HG03025 (cell line): ENCODE results near the gene SAPCD2.
"Not testable (repeated sequence)": the region's sequence is repeated elsewhere in the genome, so short reads cannot be mapped to it uniquely, and the experiment has no call there.

Experiments used
- ATAC-seq: cut with Tn5 transposase; IDR thresholded peaks from one replicate; pipeline ENCODE4 v1.9.1; 2021; ENCODE audit warnings: mild to moderate bottlenecking, moderate library complexity; ENCODE audit not compliant: unreplicated experiment, low FRiP score

SAPCD2 gene

DNA sequence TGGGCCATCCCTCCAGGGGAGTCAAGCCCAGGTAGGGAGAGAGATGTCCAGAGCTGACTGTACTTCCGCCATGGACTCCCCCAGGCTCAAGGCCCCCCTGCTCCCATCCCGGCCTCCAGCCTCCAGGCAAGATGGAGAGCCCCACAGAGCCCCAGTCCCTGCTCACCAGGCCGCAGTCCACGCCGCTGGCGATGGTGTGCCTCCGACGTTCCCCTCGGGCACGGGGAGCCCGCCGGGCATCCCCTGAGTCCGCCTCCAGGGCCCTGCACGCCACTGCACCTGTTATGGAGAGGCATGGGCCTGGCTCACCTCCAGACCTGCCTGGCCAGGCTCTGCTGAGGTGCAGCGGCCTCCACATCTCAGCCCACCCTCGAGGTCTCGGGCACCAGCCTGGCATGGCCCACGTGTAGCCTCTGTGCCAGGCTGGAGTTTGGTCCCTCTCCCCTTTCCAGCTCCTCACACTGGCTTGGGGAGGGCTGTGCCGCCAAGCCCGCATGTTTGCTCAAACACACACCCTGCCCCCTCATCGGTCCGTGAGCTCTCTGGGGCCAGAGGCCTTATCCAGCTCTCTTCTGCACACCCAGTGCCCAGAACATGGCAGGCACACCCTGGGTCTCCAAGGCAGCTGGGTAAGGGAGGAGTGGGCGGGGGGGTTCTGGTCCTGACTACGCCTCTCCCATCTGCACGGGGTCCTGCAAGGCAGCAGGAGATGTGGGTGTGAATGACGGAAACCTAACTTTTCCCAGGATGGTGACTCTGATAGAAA is 4.1 kb downstream of the SAPCD2 start:
- no peak for ATAC-seq

DNA sequence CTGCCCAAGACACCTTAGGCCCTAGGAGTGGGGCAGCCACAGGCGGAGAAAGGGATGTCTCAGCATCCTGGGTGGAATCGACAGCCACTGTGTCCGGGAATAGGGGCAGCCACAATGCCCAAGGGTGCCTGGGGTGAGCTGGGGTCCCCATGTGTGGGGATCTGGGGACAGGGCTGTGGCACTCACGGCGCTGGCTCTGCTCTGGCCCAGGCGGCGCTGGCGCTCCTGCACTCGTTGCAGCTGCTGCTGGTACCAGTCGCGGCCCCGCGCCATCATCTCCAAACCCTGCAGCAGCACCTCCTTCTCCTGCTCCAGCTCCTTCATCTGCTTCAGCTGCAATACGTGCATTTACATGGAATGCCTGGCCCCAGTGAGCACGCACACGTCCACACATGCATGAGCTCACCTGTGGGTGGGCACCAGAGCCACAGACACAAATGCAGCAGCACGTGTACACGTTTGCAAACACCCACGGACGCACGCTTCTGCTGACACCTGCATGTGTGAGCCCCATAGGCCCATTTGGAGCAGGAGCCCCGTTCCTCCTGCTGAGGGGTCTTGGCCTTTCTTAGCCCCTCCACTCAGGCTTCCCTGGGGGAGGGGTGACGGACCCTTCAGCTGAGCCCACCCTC is 4.9 kb downstream of the SAPCD2 start:
- no peak for ATAC-seq

DNA sequence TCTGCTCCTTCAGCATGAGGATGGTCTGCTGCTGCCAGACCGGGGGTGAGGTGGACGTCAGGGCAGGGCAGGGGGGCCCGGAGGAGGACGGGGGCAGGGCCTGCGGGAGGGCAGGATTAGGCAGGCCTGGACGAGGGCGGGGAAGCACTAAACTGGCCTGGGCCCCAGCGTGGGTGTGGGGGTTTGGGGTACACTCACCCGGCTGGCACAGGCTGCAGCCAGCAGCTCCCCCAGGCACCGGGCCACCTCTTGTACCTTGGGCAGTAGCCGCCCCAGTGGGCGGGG is 5.5 kb downstream of the SAPCD2 start:
- ATAC-seq = no peak

DNA sequence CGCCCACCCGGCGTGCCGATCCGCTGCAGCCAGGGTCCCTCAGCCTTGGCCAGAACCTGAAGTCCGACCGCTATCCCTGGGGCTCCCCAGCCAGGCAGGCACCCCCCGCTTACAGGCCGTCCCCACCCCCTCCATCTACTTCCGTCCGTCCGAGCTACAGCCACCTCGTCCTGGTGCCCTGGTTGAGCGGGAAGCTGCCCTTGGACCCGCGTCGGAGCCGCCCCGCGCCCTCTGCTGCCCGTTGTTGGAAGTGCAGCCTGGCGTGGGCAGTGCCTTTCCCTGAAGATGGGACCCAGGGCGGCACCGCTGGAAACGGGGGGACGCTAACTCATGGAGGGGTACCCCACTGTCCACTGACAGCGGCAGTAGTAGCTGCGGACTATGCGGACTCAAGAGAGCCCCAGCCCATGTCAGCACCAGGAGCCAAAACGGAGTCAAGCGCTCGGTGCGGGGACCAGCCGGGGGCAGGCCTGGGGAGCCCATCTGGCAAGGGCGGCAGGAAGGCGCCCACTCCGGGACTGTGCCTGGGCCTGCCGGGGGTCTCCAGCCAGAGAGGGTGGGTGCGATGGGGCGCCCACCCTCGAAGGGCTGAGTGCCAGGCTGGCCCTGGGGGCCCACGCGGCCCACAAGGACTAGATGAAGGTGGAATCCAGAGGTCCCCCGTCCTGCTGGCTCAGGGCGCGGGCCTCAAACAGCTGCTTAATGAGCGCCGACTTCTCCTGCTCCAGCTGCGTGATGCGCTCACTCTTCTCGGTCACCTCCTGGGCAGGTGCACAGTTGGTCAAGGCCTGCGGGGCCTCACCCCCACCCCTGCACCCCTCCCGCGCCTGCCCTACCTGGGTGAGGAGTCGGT is 6.1 kb downstream of the SAPCD2 start:
- ATAC-seq = no peak

DNA sequence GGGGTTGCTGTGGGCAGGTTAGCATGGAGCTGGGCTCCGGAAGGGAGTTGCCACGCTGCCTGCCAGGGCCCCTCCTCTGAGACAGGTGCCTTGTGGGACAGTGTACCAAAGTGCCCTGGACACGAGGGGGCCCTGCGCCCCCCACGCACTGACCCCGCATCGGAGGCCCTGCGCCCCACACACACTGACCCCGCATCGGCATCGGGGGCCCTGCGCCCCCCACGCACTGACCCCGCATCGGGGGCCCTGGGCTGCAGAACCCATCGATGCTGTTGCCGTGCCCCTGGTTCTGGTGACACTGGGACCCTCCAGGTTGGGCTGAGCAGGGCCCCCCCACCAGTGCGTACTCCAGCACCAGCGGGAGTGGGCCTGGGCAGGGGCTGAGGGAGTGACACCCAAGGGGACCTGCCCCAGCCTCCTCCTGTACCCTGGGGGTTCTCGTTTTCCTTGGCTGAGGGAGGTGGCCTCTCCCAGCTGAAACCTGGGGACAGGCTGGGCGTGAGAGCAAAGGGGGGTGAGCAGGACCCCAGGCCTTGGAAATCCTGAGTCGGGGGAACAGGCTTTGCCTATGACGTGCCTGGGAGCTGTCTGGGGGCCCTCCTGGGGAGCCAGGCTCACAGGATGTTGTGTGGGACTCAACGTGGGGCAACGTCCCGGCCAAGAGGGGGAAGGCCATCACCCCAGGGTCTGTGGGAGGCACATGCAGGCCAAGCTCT is 6.9 kb downstream of the SAPCD2 start:
- ATAC-seq = no peak

DNA sequence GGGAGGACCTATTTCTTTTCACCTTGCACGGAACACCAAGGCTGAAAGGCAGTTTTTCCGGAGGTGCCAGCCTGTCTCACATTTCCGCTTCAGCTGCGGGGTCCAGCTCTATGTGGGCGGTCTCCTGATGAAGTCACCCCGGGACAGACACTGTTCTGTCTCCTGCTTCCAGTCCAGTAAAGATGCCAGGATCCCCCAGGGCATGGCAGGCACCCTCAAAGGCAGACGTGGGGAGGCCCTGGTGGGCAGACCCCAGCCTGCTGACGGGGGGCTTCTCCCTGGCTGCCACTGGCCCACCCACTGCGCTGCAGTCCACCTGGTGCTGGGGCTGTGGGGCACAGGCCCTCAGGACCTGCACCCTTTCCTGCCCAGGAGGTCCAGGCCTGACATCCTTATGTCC is 7.6 kb downstream of the SAPCD2 start:
- ATAC-seq = not testable (repeated sequence)

DNA sequence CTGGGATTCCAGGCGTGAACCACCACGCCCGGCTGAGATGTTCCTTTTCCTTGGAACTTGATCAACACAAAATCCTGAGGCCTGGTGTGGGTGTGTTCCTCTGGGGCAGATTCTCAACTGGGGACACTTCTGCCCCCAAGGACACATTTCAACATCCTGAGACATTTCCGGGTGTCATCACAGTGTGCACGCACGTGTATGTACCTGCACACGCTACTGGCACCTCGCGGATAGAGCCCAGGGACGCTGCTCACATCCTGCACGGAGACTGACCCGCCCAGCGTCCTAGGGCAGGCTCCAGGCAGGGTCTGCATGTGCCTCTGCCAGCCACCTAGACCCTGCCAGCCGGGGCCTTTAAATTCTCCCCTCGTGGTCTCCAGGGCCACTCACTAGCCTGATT is 8.0 kb downstream of the SAPCD2 start:
- ATAC-seq = no peak

DNA sequence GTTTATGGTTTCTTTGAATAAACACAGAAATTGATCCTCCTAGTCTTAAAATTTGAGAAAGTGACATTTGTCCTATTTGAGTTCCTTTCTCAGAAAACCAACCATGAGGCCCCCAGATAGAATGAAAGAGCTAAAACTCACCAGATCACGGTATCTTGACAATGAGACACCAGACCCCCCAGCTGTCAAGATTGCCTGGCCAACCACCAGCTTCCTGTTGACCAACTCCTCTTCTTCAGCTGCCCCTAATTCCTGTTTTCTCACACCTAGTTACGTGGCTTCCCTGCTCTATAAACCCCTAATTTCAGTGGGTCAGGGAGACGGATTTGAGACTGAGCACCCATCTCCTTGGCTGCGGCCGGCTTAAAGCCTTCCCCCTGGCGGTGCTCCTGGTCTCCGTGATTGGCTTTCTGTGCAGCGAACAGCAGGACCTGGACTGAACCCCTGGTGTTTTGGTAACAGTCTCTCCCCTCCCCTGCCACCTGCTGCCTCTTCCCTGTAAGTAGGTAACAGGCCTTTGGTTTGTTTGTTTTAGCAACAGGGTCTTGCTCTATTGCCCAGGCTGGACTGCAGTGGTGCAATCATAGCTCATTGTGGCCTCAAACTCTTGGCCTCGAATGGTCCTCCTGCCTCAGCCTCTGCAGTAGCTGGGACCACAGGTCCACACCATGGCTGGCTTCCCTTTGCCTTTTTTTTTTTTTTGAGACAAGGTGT is 11.7 kb downstream of the SAPCD2 start:
- ATAC-seq = no peak

DNA sequence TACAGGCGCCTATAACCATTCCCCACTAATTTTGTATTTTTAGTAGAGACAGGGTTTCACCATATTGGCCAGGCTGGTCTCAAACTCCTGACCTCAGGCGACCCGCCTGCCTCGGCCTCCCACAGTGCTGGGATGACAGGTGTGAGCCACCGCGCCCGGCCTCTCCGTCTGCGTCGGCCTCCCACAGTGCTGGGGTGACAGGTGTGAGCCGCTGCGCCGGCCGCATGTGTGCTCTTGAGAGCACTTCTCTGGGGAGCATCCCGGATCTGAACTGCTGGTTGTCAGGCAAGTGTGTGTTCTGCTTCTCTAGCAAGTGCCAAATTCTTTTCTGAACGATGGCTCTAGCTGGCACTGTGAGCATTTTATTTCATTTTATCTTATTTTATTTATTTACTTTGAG is 12.8 kb downstream of the SAPCD2 start:
- ATAC-seq = no peak

DNA sequence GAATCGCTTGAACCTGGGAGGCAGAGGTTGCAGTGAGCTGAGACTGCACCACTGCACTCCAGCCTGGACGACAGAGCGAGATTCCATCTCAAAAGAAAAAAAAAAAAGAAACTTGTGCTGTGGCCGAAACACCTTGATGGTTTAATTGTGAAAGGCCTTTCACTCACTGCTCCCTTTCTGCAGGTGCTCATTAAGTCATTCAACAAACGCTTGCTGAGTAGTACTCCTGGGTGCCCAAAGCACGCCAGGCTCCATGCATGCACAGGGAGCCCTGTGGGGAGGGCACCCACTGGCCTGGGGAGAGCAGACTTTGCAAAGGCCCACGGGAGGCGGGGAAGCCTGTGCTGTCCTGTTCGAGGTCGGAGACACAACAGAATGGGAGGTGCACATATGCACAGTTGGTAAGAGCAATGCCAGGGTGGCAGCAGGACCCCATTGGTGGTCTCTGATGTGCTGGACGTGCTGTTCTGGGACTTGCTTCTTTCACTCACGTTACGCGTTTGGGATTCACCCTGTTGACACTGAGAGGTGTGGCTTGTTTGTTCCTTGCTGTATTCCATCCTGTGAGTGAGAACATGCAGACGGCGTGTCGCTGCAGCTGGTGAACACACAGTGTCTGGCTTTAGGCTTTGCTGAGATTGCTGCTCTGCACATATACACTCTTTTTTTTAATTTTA is 13.5 kb downstream of the SAPCD2 start:
- ATAC-seq = no peak

DNA sequence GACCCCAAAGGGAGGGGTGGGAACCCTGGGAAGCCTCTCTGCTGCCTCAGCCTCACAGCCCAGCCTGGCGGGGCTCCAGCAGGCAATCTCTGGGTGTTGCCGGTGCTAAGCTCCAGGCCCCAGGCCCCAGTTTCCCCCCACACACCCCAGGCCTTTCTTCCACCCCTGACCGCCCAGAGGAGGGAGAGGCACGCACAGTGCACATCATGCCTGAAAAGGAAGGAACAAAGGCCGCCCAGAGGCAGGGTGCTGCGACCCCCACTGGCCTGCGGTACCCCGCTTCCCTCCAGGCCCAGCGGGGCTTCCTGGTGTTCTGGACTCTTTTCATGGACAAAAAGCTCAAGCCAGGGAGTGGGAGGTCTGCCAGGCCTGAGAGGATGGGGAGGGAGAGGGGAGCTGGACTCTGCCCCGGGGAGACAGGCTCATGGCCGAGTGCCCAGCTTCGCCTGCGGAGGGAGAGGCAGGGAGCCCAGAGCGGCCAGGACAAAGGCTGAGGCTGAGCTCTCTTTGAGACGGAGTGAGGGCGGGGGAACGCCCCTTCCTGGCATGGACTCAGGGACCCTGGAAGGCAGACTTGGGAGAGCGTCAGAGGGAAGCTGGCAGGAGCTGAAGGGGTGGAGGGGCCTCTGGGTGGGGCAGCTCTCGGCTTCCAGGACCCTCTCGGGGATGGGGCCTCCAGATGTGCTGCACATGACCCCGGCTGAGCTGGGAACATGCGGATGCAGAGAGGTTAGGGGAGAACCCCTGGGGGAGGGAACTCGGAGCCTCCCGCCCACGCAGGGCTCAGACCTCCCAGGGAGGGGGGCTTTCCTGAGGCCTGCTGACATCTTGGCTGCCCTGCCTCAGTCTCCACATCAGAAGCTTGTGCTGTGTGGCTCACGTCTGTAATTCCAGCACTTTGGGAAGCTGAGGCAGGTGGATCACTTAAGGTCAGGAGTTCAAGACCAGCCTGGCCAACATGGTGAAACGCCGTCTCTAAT is 14.7 kb downstream of the SAPCD2 start:
- no peak for ATAC-seq

DNA sequence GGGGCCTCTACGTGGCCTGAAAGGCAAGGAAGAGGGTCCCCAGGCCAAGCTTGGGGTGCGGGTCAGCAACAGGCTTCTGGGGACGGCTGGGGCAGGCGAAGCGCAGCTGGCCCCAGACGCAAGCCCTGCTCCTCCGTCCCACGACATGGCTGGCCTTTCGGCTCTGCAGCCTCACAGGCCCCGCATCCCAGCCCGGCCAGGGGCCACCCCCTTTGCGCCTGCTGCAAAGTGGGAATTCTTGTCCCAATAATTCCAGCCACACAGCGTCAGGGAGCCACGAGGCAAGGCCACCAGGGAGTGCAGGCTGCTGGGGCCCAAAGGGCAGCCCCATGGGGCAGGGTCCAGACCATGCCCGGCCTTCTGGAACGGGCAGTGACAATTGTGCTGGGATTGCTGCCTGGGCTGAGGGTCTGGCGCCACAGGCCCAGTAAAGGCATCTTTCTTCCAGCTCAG is 15.4 kb downstream of the SAPCD2 start:
- no peak for ATAC-seq

DNA sequence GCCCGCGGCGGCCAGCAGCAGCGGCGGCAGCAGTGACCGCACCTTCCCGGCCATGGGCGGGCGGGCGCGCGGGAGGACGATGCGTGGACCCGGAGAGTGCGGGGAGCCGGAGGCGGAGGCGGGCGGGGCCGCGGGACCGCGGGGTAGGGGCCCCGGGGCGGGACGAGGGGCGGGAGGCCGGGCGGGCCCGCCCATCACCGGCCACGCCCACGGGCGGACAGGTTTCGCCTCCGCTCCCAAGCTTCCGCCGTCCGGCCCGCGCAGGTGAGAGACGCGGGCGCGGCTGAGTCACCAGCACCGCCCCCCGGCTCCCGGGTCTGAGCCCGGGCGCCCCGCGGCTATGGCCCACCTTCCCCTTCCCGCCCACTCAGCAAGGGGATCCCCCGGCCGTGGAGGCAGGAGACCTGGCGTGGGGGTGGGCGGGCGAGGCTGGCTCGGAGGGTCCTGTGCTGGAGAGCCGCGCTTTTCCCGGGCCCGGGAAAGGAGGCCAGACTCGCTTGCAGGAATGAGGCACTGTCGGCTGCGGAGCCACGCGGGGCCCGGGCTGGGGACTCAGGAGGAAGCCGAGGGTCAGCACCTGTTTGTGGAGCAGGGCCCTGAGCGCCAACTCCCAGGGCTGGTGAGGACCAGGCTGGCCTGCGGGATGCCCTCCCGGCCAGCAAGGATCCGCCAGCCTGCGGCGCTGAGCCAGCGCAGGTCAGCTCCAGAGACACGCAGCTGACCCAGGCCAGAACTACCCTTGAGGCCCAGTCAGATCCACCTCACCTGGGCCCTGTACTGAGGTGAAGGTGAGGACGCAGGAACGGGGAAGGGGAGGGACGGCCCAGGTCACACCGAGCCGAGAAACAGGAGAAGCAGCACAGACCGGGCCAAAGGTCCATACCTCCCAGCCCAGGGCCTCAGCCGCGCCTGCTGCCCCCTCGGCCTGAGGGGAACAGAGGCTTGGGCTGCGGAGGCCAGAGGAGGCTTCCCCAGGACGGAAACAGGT is 16.1 kb downstream of the SAPCD2 start, which contains the start of gene ENTPD2:
Gene ENTPD2, minus strand, starts transcription at position 118 of the 988 bp plus-strand sequence. Its CDS starts 64 bp downstream, at position 54.
- no peak for ATAC-seq

DNA sequence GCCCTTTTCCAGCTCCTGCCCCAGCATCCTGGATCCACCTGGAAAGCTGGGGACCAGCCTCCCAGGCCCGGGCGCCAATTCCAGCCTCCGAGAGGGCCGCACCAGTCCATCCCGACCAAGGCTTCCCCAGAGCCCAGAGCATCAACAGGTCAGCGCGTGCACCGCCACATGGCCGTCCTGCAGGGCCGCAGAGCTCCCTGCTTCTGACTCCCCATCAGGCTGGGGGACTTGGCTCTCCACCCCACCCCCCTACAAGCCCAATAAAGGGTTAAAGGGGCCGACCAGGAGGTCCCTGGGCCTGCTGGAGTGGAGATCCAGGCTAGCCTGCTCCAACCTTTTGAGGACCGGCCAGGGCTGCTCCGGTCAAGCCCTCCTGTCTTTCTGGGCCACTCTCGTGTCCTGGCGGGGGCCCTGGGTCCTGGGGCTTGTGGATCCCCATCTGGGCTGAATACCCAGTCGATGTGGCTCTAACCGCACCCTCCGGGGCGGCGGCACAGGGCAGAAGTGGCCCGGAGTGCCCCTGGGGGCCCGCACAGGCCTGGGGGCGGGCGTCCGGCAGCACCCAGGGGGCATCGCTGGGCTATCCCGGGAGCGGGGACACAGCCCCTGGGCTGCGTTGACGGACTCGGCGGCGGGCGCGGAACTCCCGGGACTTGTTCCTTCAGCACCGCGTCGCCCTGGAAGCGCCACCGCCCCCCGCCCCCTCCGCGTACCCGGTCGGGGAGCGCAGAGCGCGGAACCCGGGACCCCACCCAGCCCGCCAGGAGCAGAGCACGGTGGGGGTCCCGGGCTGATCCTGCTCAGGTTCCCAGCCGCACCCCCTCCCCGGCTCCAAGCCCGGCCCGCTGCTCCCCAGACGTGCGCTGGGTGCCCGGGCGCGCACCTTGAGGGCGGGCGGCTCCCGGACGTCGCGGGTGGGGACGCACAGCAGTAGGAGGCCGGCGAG is 17.1 kb downstream of the SAPCD2 start:
- no peak for ATAC-seq

DNA sequence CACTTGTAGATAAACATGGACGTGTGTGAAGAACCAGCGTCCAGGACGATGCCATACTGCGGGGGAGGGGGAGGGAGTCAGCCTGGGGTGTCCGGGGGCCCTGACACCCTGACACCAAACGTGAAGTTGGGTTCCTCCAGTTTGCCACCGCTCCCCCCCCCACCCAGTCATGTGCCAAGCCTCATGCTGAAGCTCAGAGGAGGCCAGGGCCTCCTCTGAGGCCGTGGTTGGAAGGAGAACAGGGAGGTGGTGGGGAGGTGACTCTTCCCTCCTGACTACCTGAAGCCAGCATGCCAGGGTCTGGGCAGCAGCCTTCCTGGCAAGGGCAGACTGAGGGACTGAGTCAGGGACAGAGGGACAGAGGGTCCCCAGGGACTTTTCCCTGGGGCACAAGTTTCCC is 18.1 kb downstream of the SAPCD2 start:
- ATAC-seq = no peak

DNA sequence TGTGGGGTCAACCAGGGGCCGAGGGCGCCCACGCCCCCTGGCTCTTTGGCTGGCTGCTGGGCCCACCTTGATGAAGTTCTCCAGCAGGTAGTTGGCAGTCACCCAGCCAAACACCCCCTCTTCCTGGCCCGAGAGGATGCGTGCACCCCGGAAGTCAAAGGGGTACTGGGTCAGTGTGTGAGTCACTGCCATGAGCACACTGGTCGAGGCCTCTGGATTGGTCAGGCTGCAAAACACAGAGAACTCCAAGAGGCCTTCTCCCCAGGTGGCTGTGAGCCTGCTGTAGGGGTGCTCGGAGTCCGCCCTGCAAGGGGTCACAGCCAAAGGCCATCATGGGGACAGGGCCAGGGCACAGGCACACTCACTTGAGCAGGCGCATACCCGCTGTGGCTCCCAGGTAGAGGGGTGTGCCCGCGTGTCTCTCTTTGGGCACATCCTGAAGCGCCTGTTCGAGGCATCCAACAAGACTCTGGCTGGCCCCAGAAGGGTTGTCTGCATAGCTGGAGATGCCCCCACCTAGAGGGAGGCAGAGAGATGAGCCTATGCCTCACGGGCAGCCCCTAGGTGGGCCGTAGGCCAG is 19.1 kb downstream of the SAPCD2 start:
- no peak for ATAC-seq
